H9 (cell line): ENCODE measurements around the gene FAM227B. TPM values are rescaled to one million over a fixed set of nuclear protein-coding genes. Genes with fewer than 3 reads are reported as not detected.

Experiments used
- DNase-seq: peaks from one replicate; pipeline ENCODE4 v3.0.0-alpha.2; 2017
- H2AFZ ChIP-seq: one replicate; pipeline ENCODE4 v1.6.1; 2013; ENCODE audit warnings: mild to moderate bottlenecking, low read length, control low read depth, moderate library complexity
- H2AK5ac ChIP-seq: 2 replicates; pipeline ENCODE4 v1.6.1; 2013; ENCODE audit warnings: low read length, control low read depth, mixed read lengths; ENCODE audit not compliant: insufficient read length
- H2BK120ac ChIP-seq: one replicate; pipeline ENCODE4 v1.6.1; 2013; ENCODE audit warnings: low read depth, mild to moderate bottlenecking, low read length, control low read depth, inconsistent platforms; ENCODE audit not compliant: poor library complexity, severe bottlenecking
- H2BK12ac ChIP-seq: 2 replicates; pipeline ENCODE4 v1.6.1; 2013; ENCODE audit warnings: low read length, control low read depth, mixed read lengths, low read depth; ENCODE audit not compliant: insufficient read length
- H2BK15ac ChIP-seq: 2 replicates; pipeline ENCODE4 v1.6.1; 2013; ENCODE audit warnings: low read depth, low read length, control low read depth
- H2BK20ac ChIP-seq: one replicate; pipeline ENCODE4 v1.6.1; 2013; ENCODE audit warnings: low read depth, mild to moderate bottlenecking, low read length, control low read depth, inconsistent platforms; ENCODE audit not compliant: poor library complexity, severe bottlenecking
- H2BK5ac ChIP-seq: 2 replicates; pipeline ENCODE4 v1.6.1; 2013; ENCODE audit warnings: low read length, control low read depth, mixed read lengths; ENCODE audit not compliant: insufficient read length
- H3K14ac ChIP-seq: 2 replicates; pipeline ENCODE4 v1.6.1; 2013; ENCODE audit warnings: low read length, control low read depth; ENCODE audit not compliant: insufficient read depth
- H3K18ac ChIP-seq: 2 replicates; pipeline ENCODE4 v1.6.1; 2013; ENCODE audit warnings: low read depth, mild to moderate bottlenecking, mixed read lengths, low read length, control low read depth; ENCODE audit not compliant: insufficient read length
- H3K23ac ChIP-seq: 2 replicates; pipeline ENCODE4 v1.6.1; 2013; ENCODE audit warnings: low read length, control low read depth, mixed read lengths, low read depth; ENCODE audit not compliant: insufficient read length
- H3K23me2 ChIP-seq: 2 replicates; pipeline ENCODE4 v1.6.1; 2013; ENCODE audit warnings: low read depth, mild to moderate bottlenecking, mixed read lengths, low read length, control low read depth; ENCODE audit not compliant: insufficient read length, poor library complexity, severe bottlenecking
- H3K27ac ChIP-seq: 2 replicates; pipeline ENCODE4 v1.5.1; 2013; ENCODE audit warnings: low read length, control low read depth, mixed read lengths, low read depth; ENCODE audit not compliant: insufficient read length
- H3K27me3 ChIP-seq: 2 replicates; pipeline ENCODE4 v1.6.1; 2013; ENCODE audit warnings: low read length, control low read depth, inconsistent platforms; ENCODE audit not compliant: insufficient read depth
- H3K4ac ChIP-seq: 2 replicates; pipeline ENCODE4 v1.6.1; 2013; ENCODE audit warnings: low read depth, mild to moderate bottlenecking, control low read depth, inconsistent platforms, low read length, moderate library complexity
- H3K4me1 ChIP-seq: 2 replicates; pipeline ENCODE4 v1.6.1; 2013; ENCODE audit warnings: low read length, control low read depth, inconsistent platforms; ENCODE audit not compliant: insufficient read depth
- H3K4me2 ChIP-seq: 2 replicates; pipeline ENCODE4 v1.6.1; 2013; ENCODE audit warnings: low read length, control low read depth, mixed read lengths; ENCODE audit not compliant: insufficient read length, insufficient read depth
- H3K56ac ChIP-seq: 2 replicates; pipeline ENCODE4 v1.6.1; 2013; ENCODE audit warnings: low read depth, mild to moderate bottlenecking, mixed read lengths, low read length, control low read depth; ENCODE audit not compliant: insufficient read length
- H3K79me1 ChIP-seq: 2 replicates; pipeline ENCODE4 v1.6.1; 2013; ENCODE audit warnings: low read depth, mild to moderate bottlenecking, moderate library complexity, low read length, control low read depth, inconsistent platforms; ENCODE audit not compliant: insufficient read depth, poor library complexity, severe bottlenecking
- H3K79me2 ChIP-seq: 2 replicates; pipeline ENCODE4 v1.6.1; 2013; ENCODE audit warnings: low read length, control low read depth, inconsistent platforms; ENCODE audit not compliant: insufficient read depth
- H3K9ac ChIP-seq: 2 replicates; pipeline ENCODE4 v1.6.1; 2013; ENCODE audit warnings: low read length, control low read depth, mixed read lengths; ENCODE audit not compliant: insufficient read length; ENCODE audit errors: extremely low read depth
- H3K9me3 ChIP-seq: one replicate; pipeline ENCODE4 v1.6.1; 2013; ENCODE audit warnings: low read depth, low read length, inconsistent platforms; ENCODE audit not compliant: control insufficient read depth
- H3T11ph ChIP-seq: one replicate; pipeline ENCODE4 v1.6.1; 2013; ENCODE audit warnings: mild to moderate bottlenecking, low read length, control low read depth, inconsistent platforms
- H4K20me1 ChIP-seq: one replicate; pipeline ENCODE4 v1.6.1; 2013; ENCODE audit not compliant: control insufficient read depth, insufficient read length, insufficient read depth
- H4K5ac ChIP-seq: 2 replicates; pipeline ENCODE4 v1.6.1; 2013; ENCODE audit warnings: low read depth, mild to moderate bottlenecking, mixed read lengths, low read length, control low read depth; ENCODE audit not compliant: insufficient read length
- H4K8ac ChIP-seq: replicated peaks from 2 replicates; pipeline ENCODE4 v1.6.1; 2013; ENCODE audit warnings: low read length, control low read depth, mixed read lengths, low read depth; ENCODE audit not compliant: insufficient read length
- H4K91ac ChIP-seq: 2 replicates; pipeline ENCODE4 v1.6.1; 2013; ENCODE audit warnings: low read depth, mild to moderate bottlenecking, moderate library complexity, mixed read lengths, low read length, control low read depth; ENCODE audit not compliant: insufficient read length
- H3K27ac Mint-ChIP-seq, 3 experiments: 2 replicates in 2 of 3; 3 replicates in 1 of 3; pipeline ENCODE4 v1.8.0; 2020 to 2021; ENCODE audit warnings: mixed read lengths in 3 of 3, mild to moderate bottlenecking in 1 of 3, moderate library complexity in 1 of 3
- H3K27me3 Mint-ChIP-seq: 2 replicates; pipeline ENCODE4 v1.8.0; 2021; ENCODE audit warnings: low read depth, mild to moderate bottlenecking, moderate library complexity, mixed read lengths
- H3K36me3 Mint-ChIP-seq, 3 experiments: 2 replicates in 2 of 3; 3 replicates in 1 of 3; pipeline ENCODE4 v1.8.0; 2020 to 2021; ENCODE audit warnings: low read depth in 3 of 3, mixed read lengths in 3 of 3; ENCODE audit not compliant: insufficient read depth in 1 of 3
- H3K4me1 Mint-ChIP-seq, 2 experiments: 2 replicates each; pipeline ENCODE4 v1.8.0; 2020; ENCODE audit warnings: mixed read lengths in 2 of 2
- H3K4me3 Mint-ChIP-seq, 2 experiments: 2 replicates in 1 of 2; 3 replicates in 1 of 2; pipeline ENCODE4 v1.8.0; 2020 to 2021; ENCODE audit warnings: mild to moderate bottlenecking in 2 of 2, mixed read lengths in 2 of 2, moderate library complexity in 1 of 2
- H3K9me3 Mint-ChIP-seq, 2 experiments: 2 replicates in 1 of 2; 3 replicates in 1 of 2; pipeline ENCODE4 v1.8.0; 2020; ENCODE audit warnings: mild to moderate bottlenecking in 2 of 2, mixed read lengths in 2 of 2, moderate library complexity in 1 of 2
- CTCF ChIP-seq: fragments of 200-600 bp; sonication (generic); conservative IDR thresholded peaks from 3 replicates; pipeline ENCODE4 v1.8.0; 2021; ENCODE audit warnings: antibody characterized with exemption, mild to moderate bottlenecking
- total RNA-seq: library from RNA; stranded (reverse); gene quantifications from 2 replicates; pipeline ENCODE4 v1.2.1, GENCODE V29; 2021

FAM227B gene
- total RNA-seq, 1 experiment from 2014 or later: 5.5 TPM

- Histone ChIP-seq H3K4me2 (no peak overlapping the region), H4K5ac (no peak overlapping the region), H3K18ac (no peak overlapping the region), H3K23me2 (no peaks in the 10 kb centered on the region), H3K9me3 (no peaks in the 10 kb centered on the region), H4K8ac (no peak overlapping the region), H3K79me2 (no peaks in the 10 kb centered on the region), H4K91ac (no peak overlapping the region), H3K23ac (no peak overlapping the region), H3K9ac (no peak overlapping the region), H3K79me1 (no peaks in the 10 kb centered on the region), H2BK20ac (no peak overlapping the region), H4K20me1 (no peaks in the 10 kb centered on the region), H3K56ac (no peak overlapping the region), H3K4ac (no peak overlapping the region), H2BK12ac (no peak overlapping the region), H2AK5ac (no peak overlapping the region), H2BK120ac (no peak overlapping the region), H3K4me1 (peaks cover 4% of the 10 kb centered on the region; the same call in 1 of the 2 replicates), H2AFZ (no peak overlapping the region), H3T11ph (no peak overlapping the region), H2BK15ac (no peak overlapping the region), H3K27ac (no peak overlapping the region), H3K27me3 (no peaks in the 10 kb centered on the region), H2BK5ac (no peak overlapping the region), H3K14ac (no peak overlapping the region)
- H3K9me3 Mint-ChIP-seq: no peaks in the 10 kb centered on the region
- peaks cover 28 to 31% of the 10 kb centered on the region in 2 experiments for H3K4me1 Mint-ChIP-seq
- H3K27ac Mint-ChIP-seq: peak overlapping the region in 2 of 3 experiments; percentile 7 to 21; a peak in 2 of 7 replicates
- H3K36me3 Mint-ChIP-seq: no peaks in the 10 kb centered on the region
- DNase-seq: no peak
- no peaks in the 10 kb centered on the region for H3K27me3 Mint-ChIP-seq
- TF ChIP-seq CTCF: no peak
- H3K4me3 Mint-ChIP-seq: no peak overlapping the region
These were observed 238.2 kb downstream of the FAM227B start for GRCh38 chr15:49382394-49382793.
